ENCODE measurements around the gene INSYN2B. TPM values are rescaled to one million over a fixed set of nuclear protein-coding genes. Genes with fewer than 3 reads are reported as not detected.

Gene INSYN2B
- total RNA-seq, 2 donors from 2014 or later = not detected

DNA sequence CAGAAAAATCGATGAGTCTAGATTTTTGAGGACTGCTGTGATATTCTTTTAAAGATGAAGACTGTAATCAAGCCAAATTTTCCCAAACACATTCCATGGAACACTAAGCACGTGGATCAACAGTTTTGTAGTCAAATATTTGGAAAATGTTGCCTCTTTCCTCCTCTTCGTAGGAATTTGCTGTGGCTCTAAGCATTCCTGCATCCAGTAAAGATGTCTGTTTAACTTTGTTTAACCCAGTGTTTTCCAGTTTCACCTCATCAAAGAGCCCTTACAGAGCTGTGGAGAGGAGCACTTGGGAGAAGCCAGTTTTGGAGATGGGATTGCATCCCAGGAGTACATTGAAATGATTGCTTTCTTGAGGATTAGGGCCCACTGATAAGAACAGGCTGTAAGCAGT lies 58.9 kb downstream of the INSYN2B start:
- intact Hi-C loops (cut with DNase I) = no loop called here

DNA sequence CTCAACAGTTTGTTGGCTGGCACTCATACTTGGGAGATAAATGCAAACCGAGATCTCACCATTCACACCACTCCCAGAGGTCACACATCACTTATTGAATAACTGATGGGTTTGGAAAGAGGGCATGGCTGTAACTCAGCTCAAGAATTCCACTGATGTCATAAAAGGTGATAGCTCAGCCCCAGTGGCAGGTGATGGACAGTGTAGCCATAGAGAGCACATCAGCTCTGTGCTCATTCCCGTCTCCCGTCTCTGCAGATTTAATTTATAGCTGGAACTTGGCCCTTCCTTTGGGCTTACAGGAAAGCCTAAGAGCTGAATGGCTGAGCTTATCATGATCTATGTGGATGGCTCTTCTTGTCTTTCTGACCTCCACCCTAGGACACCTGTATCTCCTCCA lies 59.8 kb downstream of the INSYN2B start:
- no peaks in the 10 kb centered on the region for H3K4me1 ChIP-seq
- intact Hi-C loops (cut with DNase I) = no loop called here
- DNase-seq = no peak
- TF ChIP-seq CTCF (IDR thresholded peaks at IDR 0.05) = no peak
- H3K9me3 ChIP-seq = no peaks in the 10 kb centered on the region
- no peaks in the 10 kb centered on the region for H3K27me3 ChIP-seq
- no peaks in the 10 kb centered on the region for H3K36me3 ChIP-seq
- H3K27ac ChIP-seq = no peak overlapping the region
- no peak overlapping the region for H3K4me3 ChIP-seq
- H3K9ac ChIP-seq (ENCODE audit: low read depth in 2 of 2, low read length in 2 of 2) = no peak overlapping the region

More for the DNA sequence above, 58.9 kb downstream of the INSYN2B start:
- Histone ChIP-seq H3K4me1 (no peaks in the 10 kb centered on the region), H3K27ac (no peak overlapping the region), H3K36me3 (no peaks in the 10 kb centered on the region), H3K4me3 (no peak overlapping the region), H3K27me3 (no peaks in the 10 kb centered on the region), H3K9ac (ENCODE audit: low read depth in 2 of 2, low read length in 2 of 2) (no peak overlapping the region), H3K9me3 (no peaks in the 10 kb centered on the region)
- no peak for TF ChIP-seq CTCF (IDR thresholded peaks at IDR 0.05)
- DNase-seq = no peak

- no peak for TF ChIP-seq CTCF (IDR thresholded peaks at IDR 0.05)
- no peaks in the 10 kb centered on the region for H3K9me3 ChIP-seq
- H3K9ac ChIP-seq (ENCODE audit: low read depth in 2 of 2, low read length in 2 of 2) = no peak overlapping the region
- H3K36me3 ChIP-seq = no peaks in the 10 kb centered on the region
- no peak for DNase-seq
- no peak overlapping the region for H3K4me3 ChIP-seq
- H3K27me3 ChIP-seq = no peaks in the 10 kb centered on the region
- H3K27ac ChIP-seq = no peak overlapping the region
- intact Hi-C loops (cut with DNase I) = no loop called here
- H3K4me1 ChIP-seq = no peaks in the 10 kb centered on the region
Measured at GRCh38 chr5:169918228-169918627, 62.1 kb downstream of the INSYN2B start.

GRCh38 chr5:169917500-169917899 lies 62.8 kb downstream of the INSYN2B start:
- intact Hi-C loops (cut with DNase I) = no loop called here
- no peaks in the 10 kb centered on the region for H3K36me3 ChIP-seq
- no peak for TF ChIP-seq CTCF (IDR thresholded peaks at IDR 0.05)
- H3K27me3 ChIP-seq = no peaks in the 10 kb centered on the region
- no peaks in the 10 kb centered on the region for H3K4me1 ChIP-seq
- no peaks in the 10 kb centered on the region for H3K9me3 ChIP-seq
- no peak for DNase-seq
- H3K4me3 ChIP-seq = no peak overlapping the region
- no peak overlapping the region for H3K27ac ChIP-seq
- H3K9ac ChIP-seq (ENCODE audit: low read depth in 2 of 2, low read length in 2 of 2) = no peak overlapping the region

- Histone ChIP-seq H3K9ac (ENCODE audit: low read depth in 2 of 2, low read length in 2 of 2) (no peak overlapping the region), H3K27me3 (no peaks in the 10 kb centered on the region), H3K27ac (no peak overlapping the region)
Measured at GRCh38 chr5:169914766-169915165, 65.5 kb downstream of the INSYN2B start.

More at GRCh38 chr5:169914766-169915165, 65.5 kb downstream of the INSYN2B start:
- TF ChIP-seq CTCF (IDR thresholded peaks at IDR 0.05) = no peak
- intact Hi-C loops (cut with DNase I) = no loop called here
- Histone ChIP-seq H3K4me3 (no peak overlapping the region), H3K9me3 (no peaks in the 10 kb centered on the region), H3K4me1 (no peaks in the 10 kb centered on the region), H3K36me3 (no peaks in the 10 kb centered on the region)
- no peak for DNase-seq
